HG03045 (cell line): Measurements from ENCODE around the gene TIMM17B.
A peak's percentile ranks its signal among the peaks of the same experiment; 100 is the strongest.

Source experiments
- ATAC-seq: cut with Tn5 transposase; IDR thresholded peaks from one replicate; pipeline ENCODE4 v1.9.1; 2021; ENCODE audit warnings: mild to moderate bottlenecking, moderate library complexity; ENCODE audit not compliant: unreplicated experiment

The TIMM17B gene

DNA sequence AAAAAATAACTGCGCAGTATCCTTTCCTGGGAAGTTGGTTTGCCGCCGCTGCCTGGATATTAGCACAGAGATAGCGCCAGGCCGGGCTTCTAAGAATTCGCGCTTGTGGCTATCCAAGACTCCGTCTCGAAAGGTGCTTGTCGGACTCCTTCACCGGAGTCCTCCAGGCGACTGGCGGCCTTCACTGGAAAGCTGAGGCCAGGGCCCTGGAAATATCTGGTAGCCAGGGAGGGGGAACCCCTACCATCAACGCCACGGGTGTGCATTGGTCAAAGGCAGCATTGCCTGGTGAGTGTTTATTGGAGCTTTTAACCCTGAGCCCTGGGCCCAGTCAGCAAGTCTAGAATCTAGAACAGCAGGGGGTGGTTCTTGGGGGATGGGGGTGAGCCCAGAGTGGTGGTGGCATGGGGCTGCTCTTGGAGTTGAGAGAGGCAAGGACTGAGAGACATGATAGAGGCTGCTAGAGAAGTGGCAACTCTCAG, 21.8 kb upstream of the TIMM17B start:
- ATAC-seq = peak; percentile 6

DNA sequence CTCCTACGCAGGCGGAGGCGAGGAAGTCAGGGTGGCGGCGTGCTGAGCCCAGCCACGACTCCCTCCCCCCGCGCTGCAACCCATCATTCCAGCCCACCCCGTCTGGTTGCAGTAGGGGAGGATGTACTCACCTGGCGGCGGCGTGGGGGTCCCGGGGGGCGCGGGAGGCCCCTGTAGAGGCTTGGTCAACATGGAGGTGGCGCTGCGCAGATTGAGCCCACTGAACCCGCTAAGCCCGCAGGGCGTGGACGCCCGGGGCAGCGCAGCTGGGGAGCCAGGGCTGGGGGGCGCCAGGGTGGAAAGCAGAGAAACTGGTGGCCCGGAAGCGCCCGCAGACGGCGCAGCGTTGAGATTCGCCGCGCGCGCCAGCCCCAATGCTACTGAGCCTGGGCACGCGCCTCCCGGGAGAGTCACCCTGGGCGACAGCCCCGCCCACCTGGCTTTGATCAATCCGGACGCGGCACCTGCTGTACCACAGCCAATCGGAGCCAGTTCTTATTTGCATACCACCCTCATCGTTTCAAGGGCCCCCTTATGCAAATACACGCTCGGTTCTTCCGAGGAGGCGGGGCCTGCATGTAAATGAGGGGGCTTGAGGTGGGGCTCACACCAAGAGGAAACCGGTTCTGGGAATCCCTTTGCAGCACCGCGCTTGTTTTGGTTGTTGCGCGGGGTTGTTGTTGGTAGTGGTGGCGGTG, 21.2 kb upstream of the TIMM17B start, which contains the start of gene PIM2:
TSS of gene PIM2 (minus strand) at position 382 of the 698 bp plus-strand sequence. CDS start at position 192, 190 bp downstream.
- peak; percentile 76 for ATAC-seq

DNA sequence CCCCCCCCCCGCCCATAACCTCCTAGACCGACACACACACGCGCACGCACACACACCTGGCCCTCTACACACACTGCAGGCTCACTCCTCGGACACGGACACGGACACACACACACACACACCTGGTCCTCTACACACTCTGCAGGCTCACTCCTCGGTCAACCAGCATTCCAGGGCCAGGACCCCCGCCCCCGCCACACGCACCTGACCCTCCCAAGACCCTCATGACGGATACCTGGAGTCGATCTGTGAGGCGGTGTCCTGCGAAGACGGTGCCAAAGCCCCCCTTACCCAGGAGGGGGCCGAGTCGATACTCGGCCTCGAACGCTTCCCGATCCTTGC, 20.7 kb upstream of the TIMM17B start:
- ATAC-seq = no peak

DNA sequence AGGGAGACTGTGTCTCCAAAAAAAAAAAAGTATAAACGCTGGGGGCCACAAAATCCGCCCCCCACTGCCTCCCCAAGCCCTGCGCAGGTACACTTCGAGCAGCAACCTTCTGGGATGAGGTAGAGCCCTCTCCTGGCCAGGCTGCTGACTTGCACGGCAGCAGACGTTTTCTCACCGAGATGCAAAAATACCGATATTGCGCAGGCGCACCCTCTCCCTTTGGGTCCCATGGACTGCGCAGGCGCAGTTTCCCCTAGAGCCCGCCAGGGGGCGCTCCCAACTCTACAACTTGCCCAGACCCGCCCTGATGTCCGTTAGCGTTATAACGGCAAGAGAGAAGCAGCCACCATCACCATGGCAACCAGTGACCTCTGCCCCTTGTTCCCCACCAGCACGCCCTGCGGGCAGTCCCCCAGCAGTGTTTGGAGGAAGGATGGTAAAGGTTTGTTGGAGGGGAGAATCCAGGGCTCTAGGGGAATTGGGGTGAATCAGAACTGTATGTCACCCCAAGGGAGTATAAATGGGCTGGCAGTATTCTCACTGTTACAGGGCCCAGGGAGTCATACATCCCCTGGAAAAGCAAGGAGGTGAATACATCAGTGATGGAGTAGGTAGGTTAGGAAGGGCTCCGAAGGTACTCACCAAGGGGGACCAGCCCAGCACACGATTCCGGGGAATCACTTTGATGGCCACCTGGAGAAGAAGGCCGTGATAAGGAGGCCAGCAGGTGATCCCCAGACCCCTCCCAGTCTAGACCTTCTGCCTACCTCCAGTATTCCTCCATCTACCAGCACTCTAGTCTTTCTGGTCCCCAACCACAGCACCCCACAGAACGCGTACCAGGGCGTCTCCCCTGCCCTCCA, 19.8 kb upstream of the TIMM17B start:
- peak; percentile 19 for ATAC-seq

DNA sequence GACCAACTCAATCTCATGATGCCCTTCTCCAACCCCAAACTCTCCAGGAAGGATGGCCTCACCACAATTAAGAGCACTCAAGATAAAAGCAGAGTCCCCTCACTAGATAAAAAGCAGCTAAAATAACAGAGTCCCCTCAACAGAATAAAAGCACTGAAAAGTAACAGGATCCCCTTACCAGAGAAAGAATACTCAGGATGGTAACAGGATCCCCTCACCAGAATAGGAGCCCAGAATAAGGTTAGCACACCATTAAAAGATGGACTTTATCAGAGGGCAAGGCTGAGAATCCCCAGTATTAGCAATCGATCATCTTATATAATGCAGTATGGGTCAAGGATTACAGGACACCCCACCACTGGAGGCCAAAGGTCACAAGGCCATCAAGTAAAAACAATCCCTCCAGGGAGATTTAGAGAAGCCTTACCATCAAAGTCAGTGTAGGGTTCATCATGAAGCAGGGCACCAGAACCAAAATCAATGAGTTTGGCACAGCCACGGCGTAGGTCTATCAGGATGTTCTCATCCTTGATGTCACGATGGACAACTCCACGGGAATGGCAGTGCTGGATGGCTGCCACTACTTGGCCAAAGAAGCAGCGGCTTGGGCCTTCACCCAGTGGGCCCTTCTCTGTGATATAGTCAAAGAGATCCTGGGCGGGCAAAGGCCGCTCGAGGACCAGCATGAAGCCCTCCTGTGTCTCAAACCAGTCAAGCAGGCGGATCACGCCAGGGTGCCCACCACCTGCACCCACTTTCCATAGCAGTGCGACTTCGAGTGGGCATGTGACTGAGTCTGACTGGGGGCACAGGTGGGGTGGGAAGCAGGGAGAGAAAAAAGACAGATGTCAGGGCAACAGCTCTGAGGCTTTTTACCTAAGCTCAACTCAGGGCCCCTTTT, 17.3 kb upstream of the TIMM17B start:
- ATAC-seq = no peak

DNA sequence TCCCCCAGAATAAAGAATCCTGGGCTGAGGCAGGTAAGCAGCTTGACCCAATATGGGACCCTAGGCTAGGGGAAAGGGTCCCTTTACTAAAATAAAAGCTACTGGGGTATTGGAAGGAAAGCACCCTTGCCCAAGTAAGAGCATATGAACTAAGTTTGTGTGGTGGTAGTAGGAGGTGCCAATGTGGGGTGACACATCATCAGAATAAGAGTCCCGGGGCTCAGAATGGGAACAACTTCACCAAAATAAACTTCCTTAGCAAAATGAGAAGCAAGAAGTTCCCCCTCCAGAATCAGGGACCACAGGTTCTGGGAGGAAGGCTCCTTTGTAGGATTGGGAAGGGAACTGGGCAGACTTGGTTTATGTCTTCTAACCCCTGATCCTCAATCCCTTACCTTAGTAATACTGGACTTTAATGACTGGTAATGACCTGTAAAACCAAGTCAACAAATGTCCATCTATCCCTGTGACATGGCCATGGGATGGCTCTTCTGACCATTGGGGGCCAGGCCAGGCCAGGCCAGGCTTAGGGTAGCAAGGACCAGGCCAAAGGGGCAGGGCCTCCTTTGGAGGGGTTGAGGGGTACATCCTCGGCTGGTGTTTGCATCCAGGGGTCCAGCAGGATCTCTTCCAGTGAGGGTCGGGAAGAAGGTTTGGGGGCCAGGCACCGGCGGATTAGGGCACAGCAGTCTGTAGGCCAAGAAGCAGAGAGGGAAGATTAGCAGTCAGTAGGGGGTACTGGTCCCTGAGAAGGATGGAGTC, 16.2 kb upstream of the TIMM17B start:
- ATAC-seq = no peak

DNA sequence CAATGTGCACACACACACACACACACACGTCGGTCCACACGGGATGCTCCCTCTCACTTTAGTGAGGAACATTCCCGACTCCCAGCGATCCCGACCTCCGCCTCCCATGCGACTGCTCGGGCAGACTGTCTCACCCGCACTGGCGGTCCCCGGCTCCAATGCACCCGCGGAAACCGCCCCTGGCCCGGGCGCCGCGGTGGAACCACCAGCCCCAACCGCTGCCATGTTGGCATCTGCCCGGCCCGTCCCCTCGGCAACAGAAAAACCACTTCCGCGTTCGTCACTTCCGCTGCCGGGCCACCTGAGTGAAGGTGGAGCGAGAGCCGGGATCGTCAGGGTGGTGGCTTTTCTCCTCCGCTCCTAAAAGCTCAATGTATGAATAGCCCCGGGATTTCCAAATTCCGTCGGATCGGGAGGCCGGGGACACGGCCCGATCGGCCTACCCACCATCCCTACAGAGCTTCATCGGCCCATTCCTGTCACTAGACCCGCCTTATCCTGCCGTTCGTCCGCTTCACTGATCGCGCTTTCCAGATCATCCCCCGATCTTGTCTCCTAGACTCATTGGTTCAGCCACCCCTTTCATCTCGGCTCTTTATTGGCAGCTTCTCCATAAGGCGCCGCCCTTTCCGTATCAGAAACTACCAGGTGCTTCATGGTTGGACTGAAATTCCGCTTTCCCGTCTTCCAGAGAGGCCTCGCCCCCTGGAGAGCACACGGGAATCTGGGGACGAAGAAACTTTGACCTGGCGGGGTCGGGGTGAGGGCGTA, 14.0 kb upstream of the TIMM17B start, which contains the start of gene SLC35A2:
TSS of gene SLC35A2 (minus strand) at position 235 of the 771 bp plus-strand sequence. CDS start at position 225, 10 bp downstream.
- ATAC-seq = peak; percentile 61

DNA sequence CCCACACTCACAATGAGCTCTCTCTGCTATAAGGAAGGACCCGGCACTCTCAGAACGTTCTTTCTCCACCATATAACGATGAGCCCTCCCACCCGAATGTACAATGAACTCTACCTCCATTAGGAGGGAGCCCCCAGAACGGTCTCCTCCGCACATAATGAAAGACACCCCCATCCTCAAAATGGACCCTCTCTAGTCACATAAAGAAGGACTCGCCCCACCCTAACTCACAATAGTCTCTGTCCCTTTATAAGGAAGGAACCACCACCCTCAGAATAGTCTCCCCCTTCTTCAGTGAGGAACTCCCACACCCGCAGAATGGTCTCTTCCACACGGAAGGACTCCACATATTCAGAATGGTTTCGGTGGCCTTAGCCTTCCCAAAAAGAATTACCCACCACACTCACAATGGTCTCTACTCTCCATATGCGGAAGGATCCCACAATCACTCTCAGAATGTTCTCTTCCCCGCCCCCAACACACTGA, 13.4 kb upstream of the TIMM17B start:
- ATAC-seq = peak; percentile 5

DNA sequence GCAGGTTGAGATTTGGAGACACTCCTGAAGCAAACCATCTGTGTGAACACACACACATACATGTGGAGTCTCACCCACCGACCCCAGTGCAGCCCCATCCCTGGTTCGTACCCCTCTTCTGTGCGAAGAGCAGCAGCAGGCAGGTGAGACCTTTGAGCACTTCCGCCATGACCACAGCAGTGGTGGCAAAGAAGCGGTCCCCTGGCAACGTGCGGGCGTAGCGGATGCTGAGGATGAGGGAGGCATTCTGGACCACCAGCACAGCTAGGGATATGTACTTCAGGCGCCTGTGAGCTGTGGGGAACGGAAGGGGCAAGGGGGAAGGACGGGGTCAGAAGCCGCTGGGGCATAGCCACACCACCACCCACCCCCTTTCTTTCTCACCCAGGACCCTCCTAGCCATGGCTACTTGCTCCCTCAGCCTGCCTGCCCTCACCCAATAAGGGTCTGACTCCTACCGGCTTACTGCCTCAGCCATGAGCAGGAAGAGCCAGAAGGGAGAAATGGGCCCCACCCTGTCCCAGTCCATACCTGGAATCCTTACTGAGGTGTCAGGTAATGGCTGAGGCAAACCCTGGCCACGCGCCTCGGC, 12.2 kb upstream of the TIMM17B start:
- ATAC-seq = no peak

DNA sequence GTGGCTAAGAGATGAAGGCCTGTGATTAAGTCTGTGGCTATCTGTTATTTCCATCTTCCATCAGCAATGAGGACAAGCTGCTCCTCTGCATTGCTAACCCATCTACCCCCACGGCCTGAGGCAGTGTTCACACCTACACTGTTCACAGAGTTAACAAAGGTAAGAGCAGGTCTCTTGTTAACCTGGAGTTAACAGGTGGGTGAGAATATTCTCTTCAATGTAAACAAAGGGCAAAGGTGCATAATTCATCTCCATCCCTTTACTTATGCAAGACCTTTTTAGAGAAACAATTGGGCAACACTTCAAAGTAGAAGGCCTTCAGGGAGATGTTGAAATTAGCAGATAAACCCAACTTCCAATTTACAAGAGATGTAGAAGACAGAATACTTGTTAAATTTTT, 11.0 kb upstream of the TIMM17B start:
- no peak for ATAC-seq

DNA sequence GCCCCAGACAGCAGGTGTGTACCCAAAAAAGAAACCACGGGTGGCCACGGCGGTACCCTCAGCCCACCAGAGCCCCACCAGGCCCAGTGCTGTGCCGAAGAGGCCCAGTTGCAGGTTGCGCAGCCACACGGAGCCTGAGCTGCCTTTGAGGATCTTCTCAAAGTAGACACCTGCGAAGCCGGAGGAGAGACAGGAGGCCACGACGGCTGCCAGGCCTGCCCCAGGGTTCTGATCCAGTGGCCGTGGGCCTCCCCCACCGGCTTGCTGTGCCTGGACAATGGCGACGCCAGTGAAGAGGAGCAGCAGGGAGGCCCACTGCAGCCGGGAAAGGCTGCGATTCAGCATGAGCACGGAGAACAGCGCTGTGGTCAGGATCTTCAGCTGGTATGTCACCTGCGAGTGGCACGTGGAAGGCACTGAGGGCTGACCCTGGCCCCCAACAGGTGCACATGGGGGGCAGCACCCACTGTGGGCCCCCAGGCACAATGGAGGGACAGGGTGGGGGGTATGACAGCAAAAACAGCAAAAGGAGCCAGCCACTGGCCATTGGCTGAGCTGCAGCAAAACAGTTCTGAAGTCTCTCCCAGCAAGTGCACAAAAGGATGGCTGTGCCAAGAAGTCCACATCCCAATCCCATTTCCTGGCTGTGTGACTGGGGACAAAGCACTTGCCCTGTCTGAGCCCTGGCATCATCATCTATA, 7.7 kb upstream of the TIMM17B start:
- no peak for ATAC-seq

DNA sequence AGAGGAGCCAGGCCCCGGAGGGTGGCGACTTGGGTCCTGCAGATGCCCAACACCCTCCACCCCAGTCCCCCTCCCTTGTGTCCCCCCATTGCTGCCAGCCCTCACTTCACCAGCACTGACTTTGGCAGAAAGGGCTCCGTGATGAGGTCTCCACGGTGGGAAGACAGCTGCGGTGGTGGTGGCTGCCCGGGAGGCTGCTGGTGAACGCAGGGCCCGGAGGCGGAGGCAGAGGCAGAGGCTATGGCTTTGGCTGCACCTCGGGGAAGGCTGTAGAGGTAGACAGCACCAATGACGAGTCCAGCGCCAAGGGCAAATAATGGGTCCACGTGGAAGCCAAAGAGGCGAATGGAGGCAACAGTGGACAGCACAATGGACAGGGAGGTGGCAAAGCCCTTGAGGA, 7.1 kb upstream of the TIMM17B start:
- ATAC-seq = no peak

DNA sequence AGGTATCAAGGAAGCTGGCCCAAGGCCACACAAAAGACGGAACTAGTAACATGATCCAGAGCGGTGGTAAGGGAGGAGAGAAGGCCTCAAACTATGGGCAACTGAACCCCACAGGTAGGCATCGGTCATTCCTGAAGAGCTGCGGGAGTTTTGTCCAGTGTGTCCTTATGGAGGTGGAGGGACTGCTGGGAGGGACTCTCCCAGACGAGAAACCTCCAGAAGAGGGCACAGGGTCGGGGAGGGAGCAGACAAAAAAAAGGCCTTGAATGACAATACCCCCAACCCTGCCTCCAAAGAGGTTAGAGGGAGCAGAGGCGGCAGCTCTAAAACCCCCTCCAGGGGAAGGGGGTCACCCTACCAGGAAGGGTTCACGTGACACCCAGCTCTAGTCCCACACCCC, 6.6 kb upstream of the TIMM17B start:
- ATAC-seq = no peak

DNA sequence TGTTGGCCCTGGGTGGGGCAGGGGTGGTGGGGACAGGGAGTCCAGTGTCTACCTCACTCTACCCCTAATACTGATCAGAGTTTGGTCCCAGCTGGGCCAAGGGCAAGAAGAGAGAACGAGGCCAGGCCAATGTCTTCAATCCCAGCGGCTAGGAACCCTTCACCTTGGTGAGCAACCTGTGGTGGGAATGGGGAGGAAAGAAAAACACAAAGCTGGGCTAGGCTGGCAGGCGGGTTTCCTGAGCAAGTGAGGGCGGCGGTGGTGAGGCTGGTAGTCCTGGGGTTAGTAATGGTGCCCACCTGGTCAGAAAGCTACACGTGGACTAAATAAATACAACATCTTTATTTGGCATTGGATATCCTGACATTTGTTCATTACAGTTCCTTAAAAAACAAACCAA, 5.7 kb upstream of the TIMM17B start:
- ATAC-seq = no peak

DNA sequence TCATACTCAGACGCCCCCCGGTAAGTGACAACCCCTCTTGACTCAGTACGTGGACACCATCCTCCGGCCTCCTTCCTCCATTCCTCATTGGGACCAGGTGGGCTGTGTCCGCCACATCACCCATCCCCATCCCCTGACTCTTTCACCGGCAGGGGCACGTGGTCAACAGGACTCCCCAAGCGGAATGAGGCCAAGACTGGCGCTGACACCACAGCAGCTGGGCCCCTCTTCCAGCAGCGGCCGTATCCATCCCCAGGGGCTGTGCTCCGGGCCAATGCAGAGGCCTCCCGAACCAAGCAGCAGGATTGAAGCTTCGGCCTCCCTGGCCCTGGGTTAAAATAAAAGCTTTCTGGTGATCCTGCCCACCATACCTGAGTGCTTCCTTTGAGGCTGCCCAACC, 5.2 kb upstream of the TIMM17B start:
- ATAC-seq = no peak

DNA sequence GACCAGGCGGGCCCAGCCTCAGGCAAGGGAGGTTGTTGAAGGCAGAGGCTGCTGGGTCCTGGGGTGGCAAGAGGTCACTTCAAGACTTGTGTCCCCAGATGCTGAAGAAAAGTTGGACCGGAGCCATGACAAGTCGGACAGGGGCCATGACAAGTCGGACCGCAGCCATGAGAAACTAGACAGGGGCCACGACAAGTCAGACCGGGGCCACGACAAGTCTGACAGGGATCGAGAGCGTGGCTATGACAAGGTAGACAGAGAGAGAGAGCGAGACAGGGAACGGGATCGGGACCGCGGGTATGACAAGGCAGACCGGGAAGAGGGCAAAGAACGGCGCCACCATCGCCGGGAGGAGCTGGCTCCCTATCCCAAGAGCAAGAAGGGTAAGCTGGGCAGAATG, 4.6 kb upstream of the TIMM17B start:
- no peak for ATAC-seq

DNA sequence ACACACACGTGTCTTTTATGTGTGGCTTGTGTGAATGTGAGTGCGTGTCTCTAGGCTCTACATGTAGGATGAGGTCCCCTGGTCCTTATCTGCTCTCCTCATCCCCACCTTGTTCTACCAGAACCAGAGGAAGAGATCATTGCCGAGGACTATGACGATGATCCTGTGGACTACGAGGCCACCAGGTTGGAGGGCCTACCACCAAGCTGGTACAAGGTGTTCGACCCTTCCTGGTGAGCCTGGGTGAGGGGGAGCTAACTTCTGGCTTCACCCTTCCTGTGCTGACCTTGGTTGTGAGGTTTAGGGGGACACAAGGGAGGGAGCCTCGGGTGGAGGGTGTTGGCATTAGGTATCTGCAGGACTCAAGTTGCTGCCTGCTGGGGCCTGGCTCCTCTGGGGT, 3.5 kb upstream of the TIMM17B start:
- ATAC-seq = no peak

DNA sequence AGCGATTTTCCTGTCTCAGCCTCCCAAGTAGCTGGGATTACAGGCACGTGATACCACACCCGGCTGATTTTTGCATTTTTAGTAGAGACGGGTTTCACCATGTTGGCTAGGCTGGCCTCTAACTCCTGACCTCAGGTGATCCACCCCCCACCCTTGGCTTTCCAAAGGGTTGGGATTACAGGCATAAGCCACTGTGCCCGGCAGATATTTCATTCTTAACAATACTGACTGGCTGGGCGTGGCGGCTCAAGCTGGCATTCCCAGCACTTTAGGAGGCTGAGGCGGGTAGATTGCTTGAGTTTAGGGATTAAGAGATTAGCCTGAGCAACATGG, 1.5 kb upstream of the TIMM17B start:
- ATAC-seq = no peak
